Measurements from ENCODE around the gene ATG101. TPM values are rescaled to one million over a fixed set of nuclear protein-coding genes. Genes with fewer than 3 reads are reported as not detected.

The ATG101 gene
- total and polyA plus RNA-seq, 2 of the 13 experiments (the other 11 are each of a cell fraction or from before 2014, with no cell fraction given) = 58.2 to 67.7 TPM

- TF ChIP-seq HMGXB3 (CRISPR knock-in tag; IDR thresholded peaks at IDR 0.05; ENCODE audit: borderline replicate concordance) (no peak), ZNF644 (CRISPR knock-in tag; IDR thresholded peaks at IDR 0.05; ENCODE audit: low read depth) (no peak), ZNF337 (CRISPR knock-in tag; IDR thresholded peaks at IDR 0.05; ENCODE audit: borderline replicate concordance, low read depth) (no peak), RFXANK (CRISPR knock-in tag; IDR thresholded peaks at IDR 0.05) (no peak)
Measured at GRCh38 chr12:52046859-52047258, 22.9 kb upstream of the ATG101 start (continued).

GRCh38 chr12:52049286-52049685, 20.5 kb upstream of the ATG101 start:
- POLR2A ChIA-PET = no interaction called here
- TF ChIP-seq RNF219 (CRISPR knock-in tag; IDR thresholded peaks at IDR 0.05) = no peak
- TF ChIP-seq ZNF282 (IDR thresholded peaks at IDR 0.05; ENCODE audit: partially characterized antibody) = no peak
- TF ChIP-seq USF2 (IDR thresholded peaks at IDR 0.05; ENCODE audit: low read depth, low read length) = no peak
- TF ChIP-seq USF2 (CRISPR knock-in tag; IDR thresholded peaks at IDR 0.05; ENCODE audit: borderline replicate concordance) = no peak
- TF ChIP-seq ZNF576 (CRISPR knock-in tag; IDR thresholded peaks at IDR 0.05) = no peak
- TF ChIP-seq ZC3H4 (CRISPR knock-in tag; IDR thresholded peaks at IDR 0.05; ENCODE audit: borderline replicate concordance) = no peak
- no peak for TF ChIP-seq POLR2AphosphoS5 (IDR thresholded peaks at IDR 0.05; ENCODE audit: low read depth, low read length)
- no peak for TF ChIP-seq SIN3A (IDR thresholded peaks at IDR 0.05; ENCODE audit: borderline replicate concordance, low read depth, low read length)
- TF ChIP-seq ZBTB14 (CRISPR knock-in tag; IDR thresholded peaks at IDR 0.05) = no peak
- no peak for TF ChIP-seq TEAD3 (CRISPR knock-in tag; optimal IDR thresholded peaks at IDR 0.05; ENCODE audit: borderline replicate concordance)

More at GRCh38 chr12:52049286-52049685, 20.5 kb upstream of the ATG101 start:
- Histone ChIP-seq H3K27me3 (ENCODE audit: control insufficient read depth in 1 of 2, insufficient read depth in 2 of 2, low read length in 2 of 2) (no peaks in the 10 kb centered on the region; a peak in 1 of 5 replicates), H4K20me1 (ENCODE audit: insufficient read depth, low read length) (peaks cover 7% of the 10 kb centered on the region; the same call in 1 of the 2 replicates), H3K36me3 (replicated peaks in 1 of 2; ENCODE audit: control insufficient read depth in 1 of 2, insufficient read depth in 2 of 2, low read length in 2 of 2) (peaks cover 0 to 5% of the 10 kb centered on the region in 2 experiments; a peak in 1 of 5 replicates), H3K27ac (ENCODE audit: extremely low read length, insufficient read depth, low read length) (no peak overlapping the region), H3K79me2 (ENCODE audit: insufficient read depth, low read length) (peaks cover 21% of the 10 kb centered on the region), H3K4me1 (ENCODE audit: insufficient read depth, low read length) (peaks cover 66% of the 10 kb centered on the region), H2AFZ (ENCODE audit: low read length) (no peak overlapping the region), H3K9me3 (ENCODE audit: low read length) (no peaks in the 10 kb centered on the region), H3K4me3 (replicated peaks in 1 of 3; ENCODE audit: insufficient read depth in 1 of 3, low read depth in 2 of 3, low read length in 3 of 3) (no peak overlapping the region), H3K9ac (ENCODE audit: insufficient read depth, low read depth, low read length) (no peak overlapping the region), H3K4me2 (ENCODE audit: low read depth, low read length) (no peak overlapping the region)
- BruUV-seq (replicated peaks) = no TSS peak
- intact Hi-C loops (cut with micrococcal nuclease; ENCODE audit: unreplicated experiment) = no loop called here
- ATAC-seq (no peak), DNase-seq (ENCODE audit: low spot score) (no peak), FAIRE-seq (no peak)
- WGBS (ENCODE audit: low lambda C conversion rate) = 52% methylated on average over 4 of the region's 4 CpGs
- CTCF ChIA-PET (ENCODE audit: low intra/inter-chr PET ratio, low total read pairs) = no interaction called here
- in situ Hi-C loops (cut with HindIII; ENCODE audit: extremely low pct_ligation_motif_present, low pct_unique_long_range_greater_than_20kb) = no loop called here

Measured in HepG2 (cell line).